Choroid plexus epithelial cell (primary cell): ENCODE results near the gene MAD1L1.
A peak's percentile ranks its signal among the peaks of the same experiment; 100 is the strongest.

Source experiments
- DNase-seq: peaks from one replicate; pipeline ENCODE4 v3.0.0-alpha.2; 2010; ENCODE audit warnings: low read depth
- H3K4me3 ChIP-seq: 2 replicates; pipeline ENCODE4 v1.5.1; 2011; ENCODE audit warnings: low read depth, mild to moderate bottlenecking, control low read depth, low read length, moderate library complexity
- CTCF ChIP-seq: conservative IDR thresholded peaks from 2 replicates; pipeline ENCODE4 v1.5.1; 2011; ENCODE audit warnings: low read depth, mild to moderate bottlenecking, control low read depth, inconsistent platforms, low read length, moderate library complexity

The MAD1L1 gene

GRCh38 chr7:1923409-1924257, 309.1 kb downstream of the MAD1L1 start:
- DNase-seq = no peak
- no peak for TF ChIP-seq CTCF
- H3K4me3 ChIP-seq = no peak overlapping the region

GRCh38 chr7:1922870-1923236, 309.9 kb downstream of the MAD1L1 start:
- no peak for TF ChIP-seq CTCF
- H3K4me3 ChIP-seq = no peak overlapping the region
- DNase-seq = peak; percentile 17

- DNase-seq = peak; percentile 65
- peak overlapping the region; percentile 37 for H3K4me3 ChIP-seq
Measured at GRCh38 chr7:1922071-1922869, 310.5 kb downstream of the MAD1L1 start.

GRCh38 chr7:1920881-1921280, 311.9 kb downstream of the MAD1L1 start:
- no peak for TF ChIP-seq CTCF
- no peak for DNase-seq
- H3K4me3 ChIP-seq = no peak overlapping the region

More at GRCh38 chr7:1922071-1922869, 310.5 kb downstream of the MAD1L1 start:
- TF ChIP-seq CTCF = no peak

- no peak overlapping the region for H3K4me3 ChIP-seq
- no peak for TF ChIP-seq CTCF
- no peak for DNase-seq
Measured at GRCh38 chr7:1920266-1920681, 312.5 kb downstream of the MAD1L1 start.

- no peak for DNase-seq
- no peak overlapping the region for H3K4me3 ChIP-seq
- TF ChIP-seq CTCF = no peak
Measured at GRCh38 chr7:1919539-1920265, 313.0 kb downstream of the MAD1L1 start.
